ENCODE measurements around the gene CNN2. TPM values are rescaled to one million over a fixed set of nuclear protein-coding genes. Genes with fewer than 3 reads are reported as not detected.

CNN2 gene
- 100 to 1,000 TPM; 426 to 469 TPM for total RNA-seq
- 225 TPM for polyA plus RNA-seq (2013, experiment 1 of 2)
- polyA plus RNA-seq (2013, experiment 2 of 2) = 200 TPM
- long read RNA-seq, experiment 1, transcript CNN2-201 (7 exons, 2,179 nt) = minor isoform, 34 of 121 reads
- long read RNA-seq, experiment 1, transcript CNN2-208 (6 exons, 828 nt) = minor isoform, 9 of 121 reads
- long read RNA-seq, experiment 1, transcript CNN2-206 (1 exons, 2,266 nt) = major isoform, 49 of 121 reads
- long read RNA-seq, experiment 1, partial matches to known transcripts = 21 of 121 reads
- long read RNA-seq, experiment 1, other reads (novel, unspliced or antisense) = 7 of 121 reads
- long read RNA-seq, experiment 2, transcript CNN2-201 (7 exons, 2,179 nt) = major isoform, 856 of 1,036 reads
- long read RNA-seq, experiment 2, transcript CNN2-208 (6 exons, 828 nt) = minor isoform, 11 of 1,036 reads
- long read RNA-seq, experiment 2, transcript CNN2-202 (6 exons, 2,033 nt) = minor isoform, 58 of 1,036 reads
- long read RNA-seq, experiment 2, transcript CNN2-206 (1 exons, 2,266 nt) = minor isoform, 31 of 1,036 reads
- long read RNA-seq, experiment 2, partial matches to known transcripts = 27 of 1,036 reads
- long read RNA-seq, experiment 2, other reads (novel, unspliced or antisense) = 44 of 1,036 reads
- long read RNA-seq, experiment 3, transcript CNN2-202 (6 exons, 2,033 nt) = minor isoform, 57 of 2,202 reads
- long read RNA-seq, experiment 3, transcript CNN2-207 (7 exons, 2,109 nt) = minor isoform, 18 of 2,202 reads
- long read RNA-seq, experiment 3, transcript CNN2-206 (1 exons, 2,266 nt) = minor isoform, 29 of 2,202 reads
- long read RNA-seq, experiment 3, transcript CNN2-201 (7 exons, 2,179 nt) = major isoform, 1,939 of 2,202 reads
- long read RNA-seq, experiment 3, partial matches to known transcripts = 84 of 2,202 reads
- long read RNA-seq, experiment 3, other reads (novel, unspliced or antisense) = 52 of 2,202 reads
- long read RNA-seq, experiment 4, transcript CNN2-201 (7 exons, 2,179 nt) = major isoform, 115 of 142 reads
- long read RNA-seq, experiment 4, transcript CNN2-206 (1 exons, 2,266 nt) = minor isoform, 14 of 142 reads
- long read RNA-seq, experiment 4, partial matches to known transcripts = 2 of 142 reads
- long read RNA-seq, experiment 4, other reads (novel, unspliced or antisense) = 7 of 142 reads

GRCh38 chr19:1025960-1026782 lies at the start of gene CNN2:
Gene CNN2 (plus strand): TSS chr19:1026608. CDS start chr19:1026662, 54 bp downstream.
- H3K36me3 ChIP-seq (ENCODE audit: control insufficient read depth, insufficient read depth, low read length) = peaks cover 18% of the 10 kb centered on the region
- peaks cover 6% of the 10 kb centered on the region for H3K4me1 ChIP-seq (ENCODE audit: control insufficient read depth, insufficient read depth, low read length)
- TF ChIP-seq, protein P1, sequence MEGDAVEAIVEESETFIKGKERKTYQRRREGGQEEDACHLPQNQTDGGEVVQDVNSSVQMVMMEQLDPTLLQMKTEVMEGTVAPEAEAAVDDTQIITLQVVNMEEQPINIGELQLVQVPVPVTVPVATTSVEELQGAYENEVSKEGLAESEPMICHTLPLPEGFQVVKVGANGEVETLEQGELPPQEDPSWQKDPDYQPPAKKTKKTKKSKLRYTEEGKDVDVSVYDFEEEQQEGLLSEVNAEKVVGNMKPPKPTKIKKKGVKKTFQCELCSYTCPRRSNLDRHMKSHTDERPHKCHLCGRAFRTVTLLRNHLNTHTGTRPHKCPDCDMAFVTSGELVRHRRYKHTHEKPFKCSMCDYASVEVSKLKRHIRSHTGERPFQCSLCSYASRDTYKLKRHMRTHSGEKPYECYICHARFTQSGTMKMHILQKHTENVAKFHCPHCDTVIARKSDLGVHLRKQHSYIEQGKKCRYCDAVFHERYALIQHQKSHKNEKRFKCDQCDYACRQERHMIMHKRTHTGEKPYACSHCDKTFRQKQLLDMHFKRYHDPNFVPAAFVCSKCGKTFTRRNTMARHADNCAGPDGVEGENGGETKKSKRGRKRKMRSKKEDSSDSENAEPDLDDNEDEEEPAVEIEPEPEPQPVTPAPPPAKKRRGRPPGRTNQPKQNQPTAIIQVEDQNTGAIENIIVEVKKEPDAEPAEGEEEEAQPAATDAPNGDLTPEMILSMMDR (conservative IDR thresholded peaks at IDR 0.05) = no peak
- H3K27ac Mint-ChIP-seq = peak within 1 kb of the TSS; percentile 97
- H3K4me3 ChIP-seq (ENCODE audit: low read length) = peak within 1 kb of the TSS; percentile 98
- H3K27me3 Mint-ChIP-seq (ENCODE audit: insufficient read depth) = peaks cover 1% of the 10 kb centered on the region
- peak within 1 kb of the TSS; percentile 93 for H3K4me3 Mint-ChIP-seq
- H3K36me3 Mint-ChIP-seq (ENCODE audit: low read depth) = peaks cover 16% of the 10 kb centered on the region
- H3K9ac ChIP-seq (ENCODE audit: extremely low read depth, low read length, poor library complexity, severe bottlenecking) = peak within 1 kb of the TSS; percentile 99
- H3K9me3 ChIP-seq (ENCODE audit: control insufficient read depth, low read length) = no peaks in the 10 kb centered on the region
- no peaks in the 10 kb centered on the region for H3K9me3 Mint-ChIP-seq
- no peaks in the 10 kb centered on the region for H3K27me3 ChIP-seq (ENCODE audit: control insufficient read depth, insufficient read depth, low read length, poor library complexity, severe bottlenecking)
- peak within 1 kb of the TSS; percentile 84 for H3K27ac ChIP-seq (ENCODE audit: low read depth, low read length)
- DNase-seq = peak; percentile 95
- peaks cover 5% of the 10 kb centered on the region for H3K4me1 Mint-ChIP-seq
- WGBS, 2 experiments (ENCODE audit: insufficient coverage in 1 of 2, insufficient read length in 1 of 2) = 1% methylated on average over 38 to 63 of the region's 63 CpGs

GRCh38 chr19:977058-977464 lies 49.3 kb upstream of the CNN2 start:
- H3K9ac ChIP-seq (ENCODE audit: extremely low read depth, low read length, poor library complexity, severe bottlenecking) = no peak overlapping the region
- 94 to 95% methylated on average over 12 to 24 of the region's 24 CpGs for WGBS, 2 experiments (ENCODE audit: insufficient coverage in 1 of 2, insufficient read length in 1 of 2)
- no peaks in the 10 kb centered on the region for H3K9me3 Mint-ChIP-seq
- no peaks in the 10 kb centered on the region for H3K27me3 ChIP-seq (ENCODE audit: control insufficient read depth, insufficient read depth, low read length, poor library complexity, severe bottlenecking)
- peaks cover 8% of the 10 kb centered on the region for H3K36me3 Mint-ChIP-seq (ENCODE audit: low read depth)
- no peak overlapping the region for H3K27ac Mint-ChIP-seq
- no peak for DNase-seq
- no peak overlapping the region for H3K4me3 ChIP-seq (ENCODE audit: low read length)
- H3K36me3 ChIP-seq (ENCODE audit: control insufficient read depth, insufficient read depth, low read length) = peaks cover 5% of the 10 kb centered on the region
- no peak overlapping the region for H3K27ac ChIP-seq (ENCODE audit: low read depth, low read length)
- peaks cover 7% of the 10 kb centered on the region for H3K4me1 ChIP-seq (ENCODE audit: control insufficient read depth, insufficient read depth, low read length)
- H3K9me3 ChIP-seq (ENCODE audit: control insufficient read depth, low read length) = no peaks in the 10 kb centered on the region
- H3K4me3 Mint-ChIP-seq = no peak overlapping the region
- H3K4me1 Mint-ChIP-seq = peaks cover 6% of the 10 kb centered on the region
- H3K27me3 Mint-ChIP-seq (ENCODE audit: insufficient read depth) = no peaks in the 10 kb centered on the region
- TF ChIP-seq, protein P1 (conservative IDR thresholded peaks at IDR 0.05) = no peak
